Endodermal cell (in vitro differentiated cells): Measurements from ENCODE around the gene MPDZ. TPM values are rescaled to one million over a fixed set of nuclear protein-coding genes. Genes with fewer than 3 reads are reported as not detected.

Experiments used
- DNase-seq: peaks from one replicate; pipeline ENCODE4 v3.0.0-alpha.2; 2017
- H3K27ac ChIP-seq: 2 replicates; pipeline ENCODE4 v1.5.1; 2013; ENCODE audit warnings: mild to moderate bottlenecking, low read depth, low read length, moderate library complexity
- H3K27me3 ChIP-seq: 2 replicates; pipeline ENCODE4 v1.6.1; 2013; ENCODE audit warnings: mild to moderate bottlenecking, low read length, moderate library complexity; ENCODE audit not compliant: insufficient read depth, control insufficient read depth, poor library complexity, severe bottlenecking
- H3K36me3 ChIP-seq: 2 replicates; pipeline ENCODE4 v1.7.0; 2013; ENCODE audit warnings: mild to moderate bottlenecking, low read length, moderate library complexity; ENCODE audit not compliant: control insufficient read depth, insufficient read depth
- H3K4me1 ChIP-seq: one replicate; pipeline ENCODE4 v1.7.0; 2013; ENCODE audit warnings: low read length; ENCODE audit not compliant: control insufficient read depth, insufficient read depth
- H3K4me3 ChIP-seq: 2 replicates; pipeline ENCODE4 v1.5.1; 2013; ENCODE audit warnings: mild to moderate bottlenecking, low read length, moderate library complexity
- H3K9ac ChIP-seq: 2 replicates; pipeline ENCODE4 v1.6.1; 2013; ENCODE audit warnings: mild to moderate bottlenecking, low read length, moderate library complexity; ENCODE audit not compliant: poor library complexity, severe bottlenecking; ENCODE audit errors: extremely low read depth
- H3K9me3 ChIP-seq: 2 replicates; pipeline ENCODE4 v1.6.1; 2013; ENCODE audit warnings: mild to moderate bottlenecking, low read length, moderate library complexity; ENCODE audit not compliant: control insufficient read depth
- H3K27ac Mint-ChIP-seq: 2 replicates; pipeline ENCODE4 v1.8.0; 2020; ENCODE audit warnings: mixed read lengths
- H3K27me3 Mint-ChIP-seq: 2 replicates; pipeline ENCODE4 v1.8.0; 2021; ENCODE audit warnings: mild to moderate bottlenecking, mixed read lengths; ENCODE audit not compliant: insufficient read depth
- H3K36me3 Mint-ChIP-seq: 2 replicates; pipeline ENCODE4 v1.8.0; 2020; ENCODE audit warnings: low read depth, mixed read lengths
- H3K4me1 Mint-ChIP-seq: 2 replicates; pipeline ENCODE4 v1.8.0; 2020; ENCODE audit warnings: mixed read lengths
- H3K4me3 Mint-ChIP-seq: 2 replicates; pipeline ENCODE4 v1.8.0; 2020; ENCODE audit warnings: mild to moderate bottlenecking, moderate library complexity, mixed read lengths
- H3K9me3 Mint-ChIP-seq: 2 replicates; pipeline ENCODE4 v1.8.0; 2020; ENCODE audit warnings: mild to moderate bottlenecking, mixed read lengths
- WGBS, 2 experiments: methylation state at CpG; one replicate each; pipeline versions ENCODE4 v1.1.5 to v1.1.7; 2013; ENCODE audit warnings: missing lambda C conversion rate in 2 of 2, mixed read lengths in 1 of 2; ENCODE audit not compliant: insufficient coverage in 1 of 2, insufficient read length in 1 of 2; 5-methylcytosine and 5-hydroxymethylcytosine counted together
- total RNA-seq, 2 donors: library from RNA; stranded (reverse); fragmentation: NEBNext Ultra II Directional in 1 of 2; extraction: Animal tissue kit (Norgen Biotek cat#: 25700) in 1 of 2; gene quantifications; 2 replicates in 1 of 2; 3 replicates in 1 of 2; pipeline ENCODE4 v1.2.1, GENCODE V29; 2021
- TF ChIP-seq, protein P1 (sequence below): fragments of 200-600 bp; sonication (generic); conservative IDR thresholded peaks from 2 replicates; pipeline ENCODE4 v1.5.0; 2021; ENCODE audit warnings: antibody characterized with exemption, mild to moderate bottlenecking

MPDZ gene
- total RNA-seq, 2 donors from 2014 or later, result 38.0 to 44.0 TPM

DNA sequence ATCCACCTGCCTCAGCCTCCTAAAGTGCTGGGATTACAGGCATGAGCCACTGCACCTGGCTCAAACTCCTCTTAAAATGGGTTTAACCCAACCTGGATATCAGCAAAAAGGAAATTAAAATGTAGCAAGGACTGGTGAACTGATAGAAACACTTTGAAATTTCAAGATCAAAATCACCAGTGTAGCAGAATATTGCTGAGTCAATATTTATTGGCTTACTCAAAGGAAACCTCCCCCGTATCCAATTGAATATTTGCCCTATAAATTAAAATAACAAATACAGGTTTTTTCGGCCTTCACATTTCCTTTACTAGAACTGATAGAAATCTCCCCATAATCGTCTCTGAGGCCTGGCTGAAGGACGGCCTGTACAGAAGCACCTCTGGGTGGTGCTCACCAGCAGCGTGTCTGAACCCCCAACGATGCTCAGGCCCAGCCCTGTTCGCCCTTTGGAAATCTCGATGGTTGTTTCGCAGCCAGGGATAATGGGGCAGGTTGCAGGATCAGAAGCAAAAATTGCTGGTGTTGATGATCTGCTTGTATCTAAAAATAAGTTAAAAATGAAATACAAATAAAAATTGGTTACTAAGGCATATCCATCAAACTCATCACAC lies 156.6 kb downstream of the MPDZ start:
- Histone ChIP-seq H3K4me3 (no peak overlapping the region), H3K4me1 (no peaks in the 10 kb centered on the region), H3K36me3 (peaks cover 29% of the 10 kb centered on the region), H3K9ac (no peak overlapping the region), H3K27ac (no peak overlapping the region), H3K27me3 (no peaks in the 10 kb centered on the region), H3K9me3 (no peaks in the 10 kb centered on the region)
- H3K4me1 Mint-ChIP-seq, result no peaks in the 10 kb centered on the region
- H3K27ac Mint-ChIP-seq, result no peak overlapping the region
- H3K4me3 Mint-ChIP-seq, result no peak overlapping the region
- no peaks in the 10 kb centered on the region for H3K27me3 Mint-ChIP-seq
- no peak for DNase-seq
- TF ChIP-seq, protein P1, sequence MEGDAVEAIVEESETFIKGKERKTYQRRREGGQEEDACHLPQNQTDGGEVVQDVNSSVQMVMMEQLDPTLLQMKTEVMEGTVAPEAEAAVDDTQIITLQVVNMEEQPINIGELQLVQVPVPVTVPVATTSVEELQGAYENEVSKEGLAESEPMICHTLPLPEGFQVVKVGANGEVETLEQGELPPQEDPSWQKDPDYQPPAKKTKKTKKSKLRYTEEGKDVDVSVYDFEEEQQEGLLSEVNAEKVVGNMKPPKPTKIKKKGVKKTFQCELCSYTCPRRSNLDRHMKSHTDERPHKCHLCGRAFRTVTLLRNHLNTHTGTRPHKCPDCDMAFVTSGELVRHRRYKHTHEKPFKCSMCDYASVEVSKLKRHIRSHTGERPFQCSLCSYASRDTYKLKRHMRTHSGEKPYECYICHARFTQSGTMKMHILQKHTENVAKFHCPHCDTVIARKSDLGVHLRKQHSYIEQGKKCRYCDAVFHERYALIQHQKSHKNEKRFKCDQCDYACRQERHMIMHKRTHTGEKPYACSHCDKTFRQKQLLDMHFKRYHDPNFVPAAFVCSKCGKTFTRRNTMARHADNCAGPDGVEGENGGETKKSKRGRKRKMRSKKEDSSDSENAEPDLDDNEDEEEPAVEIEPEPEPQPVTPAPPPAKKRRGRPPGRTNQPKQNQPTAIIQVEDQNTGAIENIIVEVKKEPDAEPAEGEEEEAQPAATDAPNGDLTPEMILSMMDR, result no peak
- peaks cover 31% of the 10 kb centered on the region for H3K36me3 Mint-ChIP-seq
- WGBS, 2 experiments, result 96% methylated on average over 8 to 9 of the region's 9 CpGs
- H3K9me3 Mint-ChIP-seq, result no peaks in the 10 kb centered on the region

DNA sequence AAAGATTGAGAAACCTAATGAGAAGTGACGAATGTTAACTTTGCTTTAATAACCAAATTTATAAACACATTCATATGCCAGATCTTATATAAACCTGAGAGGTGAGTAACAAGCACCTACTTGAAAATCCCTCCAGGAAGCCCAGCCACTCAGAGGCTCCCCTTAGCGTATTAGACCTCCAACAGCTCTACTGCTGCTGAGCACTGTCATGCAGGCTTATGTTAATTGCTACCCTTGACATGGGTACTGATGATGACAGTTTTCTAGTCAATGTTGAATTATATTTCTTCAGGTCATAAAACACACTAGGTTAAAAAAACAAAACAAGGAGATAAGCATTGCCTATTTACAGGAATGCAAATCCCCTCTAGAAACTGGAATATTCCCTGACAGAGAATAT lies 161.2 kb downstream of the MPDZ start:
- 70 to 100% methylated on average over 1 to 2 of the region's 2 CpGs for WGBS, 2 experiments
- H3K36me3 Mint-ChIP-seq, result peaks cover 30% of the 10 kb centered on the region
- Histone ChIP-seq H3K27me3 (no peaks in the 10 kb centered on the region), H3K27ac (no peak overlapping the region), H3K4me3 (no peak overlapping the region), H3K4me1 (no peaks in the 10 kb centered on the region), H3K9ac (no peak overlapping the region), H3K36me3 (peaks cover 10% of the 10 kb centered on the region), H3K9me3 (no peaks in the 10 kb centered on the region)
- DNase-seq, result no peak
- no peaks in the 10 kb centered on the region for H3K27me3 Mint-ChIP-seq
- H3K9me3 Mint-ChIP-seq, result no peaks in the 10 kb centered on the region
- no peak overlapping the region for H3K4me3 Mint-ChIP-seq
- TF ChIP-seq, protein P1, result no peak
- H3K4me1 Mint-ChIP-seq, result no peaks in the 10 kb centered on the region
- no peak overlapping the region for H3K27ac Mint-ChIP-seq

GRCh38 chr9:13116292-13116691 lies 163.2 kb downstream of the MPDZ start:
- Histone ChIP-seq H3K36me3 (peaks cover 13% of the 10 kb centered on the region), H3K4me1 (no peaks in the 10 kb centered on the region), H3K9me3 (no peaks in the 10 kb centered on the region), H3K27me3 (no peaks in the 10 kb centered on the region), H3K4me3 (no peak overlapping the region), H3K9ac (no peak overlapping the region), H3K27ac (no peak overlapping the region)
- no peak for DNase-seq
- H3K4me3 Mint-ChIP-seq, result no peak overlapping the region
- H3K36me3 Mint-ChIP-seq, result peaks cover 32% of the 10 kb centered on the region
- TF ChIP-seq, protein P1, result no peak
- H3K9me3 Mint-ChIP-seq, result no peaks in the 10 kb centered on the region
- no peak overlapping the region for H3K27ac Mint-ChIP-seq
- no peaks in the 10 kb centered on the region for H3K4me1 Mint-ChIP-seq
- H3K27me3 Mint-ChIP-seq, result no peaks in the 10 kb centered on the region
- 92% methylated on average over 2 of the region's 2 CpGs; no CpG with 5 or more reads in 1 of the 2 experiments for WGBS, 2 experiments
